ENCODE data around the gene SLTM. TPM values are rescaled to one million over a fixed set of nuclear protein-coding genes. Genes with fewer than 3 reads are reported as not detected.

The SLTM gene
- polyA plus RNA-seq, 1 donor (not counting 4 experiments of a cell fraction or from before 2014, with no cell fraction given): 58.9 TPM

GRCh38 chr15:58932710-58933280, 684 bp downstream of the SLTM start:
- Histone ChIP-seq H3K4me3 (ENCODE audit: control insufficient read depth in 2 of 3, extremely low read depth in 1 of 3, insufficient read depth in 2 of 3, low read depth in 1 of 3, low read length in 3 of 3) (peak overlapping the region; percentile 76 to 100 (median 99)), H3K9me1 (ENCODE audit: control insufficient read depth, extremely low read depth, insufficient read depth, low read length) (no peaks in the 10 kb centered on the region), H3K27ac (ENCODE audit: control insufficient read depth, insufficient read depth, low read length) (peak overlapping the region; percentile 81), H3K4me1 (ENCODE audit: control insufficient read depth, extremely low read depth, insufficient read depth, low read length) (peaks cover 14% of the 10 kb centered on the region), H3K79me2 (ENCODE audit: control insufficient read depth, insufficient read depth, low read length) (peaks cover 53% of the 10 kb centered on the region), H4K20me1 (ENCODE audit: control insufficient read depth, extremely low read depth, insufficient read depth, low read length) (no peaks in the 10 kb centered on the region), H2AFZ (ENCODE audit: control insufficient read depth, low read length) (peak overlapping the region; percentile 95), H3K9me3 (ENCODE audit: control insufficient read depth, low read depth, low read length) (no peaks in the 10 kb centered on the region), H3K4me2 (ENCODE audit: control insufficient read depth, extremely low read depth, insufficient read depth, low read depth, low read length) (peak overlapping the region; percentile 80), H3K36me3 (ENCODE audit: control insufficient read depth in 2 of 2, extremely low read depth in 1 of 2, insufficient read depth in 2 of 2, low read length in 2 of 2) (peaks cover 0 to 13% of the 10 kb centered on the region in 2 experiments), H3K27me3 (ENCODE audit: control insufficient read depth, extremely low read depth, insufficient read depth, low read length) (no peaks in the 10 kb centered on the region), H3K9ac (ENCODE audit: control insufficient read depth, extremely low read depth, insufficient read depth, low read length) (peak overlapping the region; percentile 98)
- FAIRE-seq (no peak), DNase-seq (ENCODE audit: low read depth, low spot score) (no peak)
- TF ChIP-seq CTCF (optimal IDR thresholded peaks at IDR 0.05 in 1 of 3, IDR thresholded peaks at IDR 0.05 in 1 of 3, conservative IDR thresholded peaks at IDR 0.05 in 1 of 3; ENCODE audit: extremely low read depth in 1 of 3, insufficient read depth in 2 of 3, low read length in 3 of 3) (no peak), EZH2 (IDR thresholded peaks at IDR 0.05; ENCODE audit: low read length) (no peak)
- dilution Hi-C loops (cut with MboI; ENCODE audit: extremely low pct_ligation_motif_present, low sequenced_read_pairs): no loop called here

- Histone ChIP-seq H3K4me3 (ENCODE audit: control insufficient read depth in 2 of 3, extremely low read depth in 1 of 3, insufficient read depth in 2 of 3, low read depth in 1 of 3, low read length in 3 of 3) (peak overlapping the region; percentile 76 to 100 (median 99)), H2AFZ (ENCODE audit: control insufficient read depth, low read length) (no peak overlapping the region), H3K9me3 (ENCODE audit: control insufficient read depth, low read depth, low read length) (no peaks in the 10 kb centered on the region), H4K20me1 (ENCODE audit: control insufficient read depth, extremely low read depth, insufficient read depth, low read length) (no peaks in the 10 kb centered on the region), H3K79me2 (ENCODE audit: control insufficient read depth, insufficient read depth, low read length) (peaks cover 60% of the 10 kb centered on the region), H3K9ac (ENCODE audit: control insufficient read depth, extremely low read depth, insufficient read depth, low read length) (peak overlapping the region; percentile 98), H3K36me3 (ENCODE audit: control insufficient read depth in 2 of 2, extremely low read depth in 1 of 2, insufficient read depth in 2 of 2, low read length in 2 of 2) (peaks cover 0 to 20% of the 10 kb centered on the region in 2 experiments), H3K4me1 (ENCODE audit: control insufficient read depth, extremely low read depth, insufficient read depth, low read length) (peaks cover 14% of the 10 kb centered on the region), H3K4me2 (ENCODE audit: control insufficient read depth, extremely low read depth, insufficient read depth, low read depth, low read length) (peak overlapping the region; percentile 80), H3K9me1 (ENCODE audit: control insufficient read depth, extremely low read depth, insufficient read depth, low read length) (no peaks in the 10 kb centered on the region), H3K27ac (ENCODE audit: control insufficient read depth, insufficient read depth, low read length) (peak overlapping the region; percentile 81), H3K27me3 (ENCODE audit: control insufficient read depth, extremely low read depth, insufficient read depth, low read length) (no peaks in the 10 kb centered on the region)
- FAIRE-seq (no peak), DNase-seq (ENCODE audit: low read depth, low spot score) (no peak)
- TF ChIP-seq EZH2 (IDR thresholded peaks at IDR 0.05; ENCODE audit: low read length): no peak
- TF ChIP-seq CTCF (optimal IDR thresholded peaks at IDR 0.05 in 1 of 3, IDR thresholded peaks at IDR 0.05 in 1 of 3, conservative IDR thresholded peaks at IDR 0.05 in 1 of 3; ENCODE audit: extremely low read depth in 1 of 3, insufficient read depth in 2 of 3, low read length in 3 of 3): no peak
- dilution Hi-C loops (cut with MboI; ENCODE audit: extremely low pct_ligation_motif_present, low sequenced_read_pairs): no loop called here
These were observed 1.4 kb downstream of the SLTM start for GRCh38 chr15:58931987-58932588.

Measured in keratinocyte (primary cell).